ENCODE data around the gene MED13L.

- no peak for TF ChIP-seq CTCF (IDR thresholded peaks at IDR 0.05)
- TF ChIP-seq POLR2A (IDR thresholded peaks at IDR 0.05): no peak
These were observed 365.1 kb downstream of the MED13L start for GRCh38 chr12:115912440-115912839.
